ENCODE data around the gene COMMD6.
A peak's percentile ranks its signal among the peaks of the same experiment; 100 is the strongest.
"Not testable (repeated sequence)": the region's sequence is repeated elsewhere in the genome, so short reads cannot be mapped to it uniquely, and the experiment has no call there.

COMMD6 gene

GRCh38 chr13:75537401-75538365 is at the start of gene COMMD6:
Gene COMMD6, minus strand, starts transcription at chr13:75537841. Its CDS starts 36 bp downstream, at chr13:75537805.
- peak; percentile 55 to 61 for DNase-seq (ENCODE audit: low read depth in 2 of 2)

GRCh38 chr13:75585153-75585552 is 47.5 kb upstream of the COMMD6 start:
- no peak for DNase-seq (ENCODE audit: low read depth in 2 of 2)

GRCh38 chr13:75583091-75583490 is 45.5 kb upstream of the COMMD6 start:
- DNase-seq (ENCODE audit: low read depth in 2 of 2), result no peak

GRCh38 chr13:75581874-75582640 is 44.4 kb upstream of the COMMD6 start:
- DNase-seq (ENCODE audit: low read depth in 2 of 2), result no peak

- no peak for DNase-seq (ENCODE audit: low read depth in 2 of 2)
These were observed 41.9 kb upstream of the COMMD6 start for GRCh38 chr13:75579529-75579928.

GRCh38 chr13:75569576-75569975 is 31.9 kb upstream of the COMMD6 start:
- DNase-seq (ENCODE audit: low read depth in 2 of 2), result no peak

- DNase-seq (ENCODE audit: low read depth in 2 of 2), result no peak
These were observed 29.0 kb upstream of the COMMD6 start for GRCh38 chr13:75566658-75567057.

GRCh38 chr13:75558145-75558840 is 20.7 kb upstream of the COMMD6 start:
- no peak for DNase-seq (ENCODE audit: low read depth in 2 of 2)

GRCh38 chr13:75556961-75557360 is 19.3 kb upstream of the COMMD6 start:
- DNase-seq (ENCODE audit: low read depth in 2 of 2), result no peak

GRCh38 chr13:75555836-75556235 is 18.2 kb upstream of the COMMD6 start:
- DNase-seq (ENCODE audit: low read depth in 2 of 2), result no peak

GRCh38 chr13:75554981-75555380 is 17.3 kb upstream of the COMMD6 start:
- no peak for DNase-seq (ENCODE audit: low read depth in 2 of 2)

- no peak for DNase-seq (ENCODE audit: low read depth in 2 of 2)
These were observed 16.8 kb upstream of the COMMD6 start for GRCh38 chr13:75554464-75554863.

GRCh38 chr13:75550159-75550567 is 12.5 kb upstream of the COMMD6 start:
- peak in 1 of 2 donors; percentile 6 for DNase-seq (ENCODE audit: low read depth in 2 of 2)

- DNase-seq (ENCODE audit: low read depth in 2 of 2), result peak; percentile 94 to 96
These were observed 11.9 kb upstream of the COMMD6 start, which contains the start of gene UCHL3 for GRCh38 chr13:75549262-75550158. Gene UCHL3, plus strand, starts transcription at chr13:75549791. Its CDS starts 30 bp downstream, at chr13:75549821.

GRCh38 chr13:75547917-75548316 is 10.3 kb upstream of the COMMD6 start:
- DNase-seq (ENCODE audit: low read depth in 2 of 2), result no peak

GRCh38 chr13:75545386-75545785 is 7.7 kb upstream of the COMMD6 start:
- DNase-seq (ENCODE audit: low read depth in 2 of 2), result not testable (repeated sequence)

- no peak for DNase-seq (ENCODE audit: low read depth in 2 of 2)
These were observed 7.2 kb upstream of the COMMD6 start for GRCh38 chr13:75544681-75545330.

- DNase-seq (ENCODE audit: low read depth in 2 of 2), result no peak
These were observed 4.3 kb upstream of the COMMD6 start for GRCh38 chr13:75541961-75542360.

GRCh38 chr13:75541287-75541686 is 3.6 kb upstream of the COMMD6 start:
- DNase-seq (ENCODE audit: low read depth in 2 of 2), result no peak

- no peak for DNase-seq (ENCODE audit: low read depth in 2 of 2)
These were observed 3.8 kb downstream of the COMMD6 start for GRCh38 chr13:75533861-75534260.

Measured in stimulated activated CD8-positive, alpha-beta memory T cell treated with anti-CD3 and anti-CD28 coated beads, Interleukin-15, amount 100 ng/mL, for 48 hours (primary cell).